HG02588 (cell line): ENCODE measurements around the gene FAAP100.
"Not testable (repeated sequence)": the region's sequence is repeated elsewhere in the genome, so short reads cannot be mapped to it uniquely, and the experiment has no call there.

Experiments
- ATAC-seq: cut with Tn5 transposase; IDR thresholded peaks from one replicate; pipeline ENCODE4 v1.9.1; 2021; ENCODE audit warnings: mild to moderate bottlenecking, moderate library complexity; ENCODE audit not compliant: unreplicated experiment

The FAAP100 gene

GRCh38 chr17:81552244-81553017 lies at the start of gene FAAP100:
Gene FAAP100, minus strand, starts transcription at chr17:81552353. Its CDS starts 23 bp downstream, at chr17:81552330.
- peak; percentile 47 for ATAC-seq

GRCh38 chr17:81601525-81602120 lies 49.5 kb upstream of the FAAP100 start:
- no peak for ATAC-seq

- no peak for ATAC-seq
These were observed 47.8 kb upstream of the FAAP100 start for GRCh38 chr17:81599719-81600486.

GRCh38 chr17:81593105-81593871 lies 41.1 kb upstream of the FAAP100 start:
- no peak for ATAC-seq

- no peak for ATAC-seq
These were observed 39.8 kb upstream of the FAAP100 start for GRCh38 chr17:81591971-81592370.

GRCh38 chr17:81590121-81590520 lies 38.0 kb upstream of the FAAP100 start:
- ATAC-seq = no peak

GRCh38 chr17:81589612-81590011 lies 37.5 kb upstream of the FAAP100 start:
- no peak for ATAC-seq

- ATAC-seq = no peak
These were observed 33.9 kb upstream of the FAAP100 start for GRCh38 chr17:81586096-81586495.

GRCh38 chr17:81584771-81585170 lies 32.6 kb upstream of the FAAP100 start:
- ATAC-seq = not testable (repeated sequence)

- no peak for ATAC-seq
These were observed 31.6 kb upstream of the FAAP100 start for GRCh38 chr17:81583589-81584342.

- ATAC-seq = no peak
These were observed 30.6 kb upstream of the FAAP100 start for GRCh38 chr17:81582749-81583148.

GRCh38 chr17:81582341-81582740 lies 30.2 kb upstream of the FAAP100 start:
- ATAC-seq = no peak

GRCh38 chr17:81581758-81582157 lies 29.6 kb upstream of the FAAP100 start:
- ATAC-seq = no peak

GRCh38 chr17:81580481-81580880 lies 28.3 kb upstream of the FAAP100 start:
- ATAC-seq = no peak

GRCh38 chr17:81579821-81580321 lies 27.7 kb upstream of the FAAP100 start:
- ATAC-seq = no peak

- ATAC-seq = no peak
These were observed 27.1 kb upstream of the FAAP100 start for GRCh38 chr17:81579298-81579697.

- no peak for ATAC-seq
These were observed 26.5 kb upstream of the FAAP100 start for GRCh38 chr17:81578561-81579225.

GRCh38 chr17:81578038-81578441 lies 25.9 kb upstream of the FAAP100 start:
- no peak for ATAC-seq

GRCh38 chr17:81577278-81578000 lies 25.3 kb upstream of the FAAP100 start:
- no peak for ATAC-seq
